ENCODE results near the gene JMJD7. TPM values are rescaled to one million over a fixed set of nuclear protein-coding genes. Genes with fewer than 3 reads are reported as not detected.

JMJD7 gene
- polyA plus RNA-seq, 12 donors, result 4.5 to 21.4 (median 8.6) TPM; not detected in 2

- DNase-seq, result no peak
Observed at GRCh38 chr15:41841131-41841530, 13.2 kb downstream of the JMJD7 start.

- DNase-seq, result no peak
Observed at GRCh38 chr15:41842229-41842628, 14.3 kb downstream of the JMJD7 start.

- no peak for DNase-seq
Observed at GRCh38 chr15:41843571-41843970, 15.7 kb downstream of the JMJD7 start.

- no peak for DNase-seq
Observed at GRCh38 chr15:41844814-41845213, 16.9 kb downstream of the JMJD7 start.

- DNase-seq, result no peak
Observed at GRCh38 chr15:41847206-41847605, 19.3 kb downstream of the JMJD7 start.

- no peak for DNase-seq
Observed at GRCh38 chr15:41847981-41848380, 20.1 kb downstream of the JMJD7 start.

- DNase-seq, result no peak
Observed at GRCh38 chr15:41848631-41849030, 20.7 kb downstream of the JMJD7 start.

- no peak for DNase-seq
Observed at GRCh38 chr15:41849204-41849603, 21.3 kb downstream of the JMJD7 start.

- no peak for DNase-seq
Observed at GRCh38 chr15:41849861-41850260, 22.0 kb downstream of the JMJD7 start.

- no peak for DNase-seq
Observed at GRCh38 chr15:41850482-41851166, 22.7 kb downstream of the JMJD7 start.

GRCh38 chr15:41851167-41851523, 23.3 kb downstream of the JMJD7 start:
- no peak for DNase-seq

- DNase-seq, result no peak
Observed at GRCh38 chr15:41851755-41852370, 24.0 kb downstream of the JMJD7 start.

- no peak for DNase-seq
Observed at GRCh38 chr15:41852736-41853590, 25.1 kb downstream of the JMJD7 start.

- peak; percentile 18 for DNase-seq
Observed at GRCh38 chr15:41853831-41854230, 25.9 kb downstream of the JMJD7 start.

- no peak for DNase-seq
Observed at GRCh38 chr15:41854443-41854842, 26.6 kb downstream of the JMJD7 start.

GRCh38 chr15:41855261-41855961, 27.5 kb downstream of the JMJD7 start:
- DNase-seq, result peak; percentile 58

GRCh38 chr15:41856262-41856661, 28.4 kb downstream of the JMJD7 start:
- DNase-seq, result no peak

GRCh38 chr15:41856716-41857115, 28.8 kb downstream of the JMJD7 start:
- DNase-seq, result no peak

- DNase-seq, result no peak
Observed at GRCh38 chr15:41857316-41857715, 29.4 kb downstream of the JMJD7 start.

GRCh38 chr15:41858756-41859155, 30.9 kb downstream of the JMJD7 start:
- no peak for DNase-seq

GRCh38 chr15:41860049-41860828, 32.3 kb downstream of the JMJD7 start:
- no peak for DNase-seq

Measured in muscle of arm (tissue), 12 donors.